Neuronal stem cell (in vitro differentiated cells): ENCODE data around the gene NBAS.

Source experiments
- DNase-seq: peaks from one replicate; pipeline ENCODE4 v3.0.0-alpha.2; 2013; ENCODE audit warnings: low spot score
- H2AFZ ChIP-seq: one replicate; pipeline ENCODE4 v1.6.1; 2013; ENCODE audit warnings: mild to moderate bottlenecking, low read length, inconsistent platforms
- H2AK5ac ChIP-seq: 2 replicates; pipeline ENCODE4 v1.6.1; 2013; ENCODE audit warnings: low read depth, mild to moderate bottlenecking, inconsistent platforms, low read length, moderate library complexity, mixed read lengths
- H2BK120ac ChIP-seq: 2 replicates; pipeline ENCODE4 v1.6.1; 2013; ENCODE audit warnings: low read depth, mild to moderate bottlenecking, inconsistent platforms, low read length, moderate library complexity, mixed read lengths
- H2BK12ac ChIP-seq: one replicate; pipeline ENCODE4 v1.6.1; 2013; ENCODE audit warnings: low read length, inconsistent platforms
- H2BK15ac ChIP-seq: 2 replicates; pipeline ENCODE4 v1.6.1; 2013; ENCODE audit warnings: mild to moderate bottlenecking, low read length, inconsistent platforms, mixed read lengths
- H2BK5ac ChIP-seq: one replicate; pipeline ENCODE4 v1.6.1; 2013; ENCODE audit warnings: inconsistent platforms, mild to moderate bottlenecking, low read length, moderate library complexity
- H3K14ac ChIP-seq: one replicate; pipeline ENCODE4 v1.6.1; 2013; ENCODE audit warnings: low read length, inconsistent platforms
- H3K18ac ChIP-seq: 2 replicates; pipeline ENCODE4 v1.6.1; 2013; ENCODE audit warnings: low read length, inconsistent platforms
- H3K23ac ChIP-seq: 2 replicates; pipeline ENCODE4 v1.6.1; 2013; ENCODE audit warnings: low read depth, mild to moderate bottlenecking, mixed read lengths, low read length, inconsistent platforms; ENCODE audit not compliant: poor library complexity
- H3K27ac ChIP-seq: replicated peaks from 3 replicates; pipeline ENCODE4 v1.5.1; 2013; ENCODE audit warnings: low read length, inconsistent platforms
- H3K27me3 ChIP-seq, 3 experiments: 2 replicates each; pipeline ENCODE4 v1.6.1; 2013; ENCODE audit warnings: low read length in 3 of 3, mild to moderate bottlenecking in 2 of 3, inconsistent platforms in 1 of 3, low read depth in 1 of 3, mixed read lengths in 1 of 3, moderate library complexity in 1 of 3; ENCODE audit not compliant: control insufficient read depth in 3 of 3, insufficient read depth in 3 of 3
- H3K36me3 ChIP-seq, 2 donors: replicated peaks in 1 of 2; 2 replicates each; pipeline ENCODE4 v1.6.1; 2013; ENCODE audit warnings: low read length in 2 of 2; ENCODE audit not compliant: control insufficient read depth in 2 of 2, insufficient read depth in 2 of 2
- H3K4ac ChIP-seq: 2 replicates; pipeline ENCODE4 v1.6.1; 2013; ENCODE audit warnings: inconsistent platforms, mild to moderate bottlenecking, low read length, moderate library complexity
- H3K4me1 ChIP-seq, 2 donors: 1 replicate in 1 of 2; 2 replicates in 1 of 2; pipeline ENCODE4 v1.6.1; 2013; ENCODE audit warnings: low read length in 2 of 2, low read depth in 1 of 2; ENCODE audit not compliant: control insufficient read depth in 2 of 2, insufficient read depth in 1 of 2
- H3K4me2 ChIP-seq: one replicate; pipeline ENCODE4 v1.6.1; 2013; ENCODE audit warnings: mild to moderate bottlenecking, low read length, inconsistent platforms; ENCODE audit not compliant: insufficient read depth, poor library complexity, severe bottlenecking
- H3K4me3 ChIP-seq, 2 donors: 2 replicates each; pipeline ENCODE4 v1.5.1; 2013; ENCODE audit warnings: low read length in 2 of 2, mild to moderate bottlenecking in 2 of 2, inconsistent platforms in 1 of 2, moderate library complexity in 1 of 2
- H3K79me1 ChIP-seq: one replicate; pipeline ENCODE4 v1.6.1; 2013; ENCODE audit warnings: low read depth, mild to moderate bottlenecking, inconsistent platforms, low read length, moderate library complexity
- H3K9ac ChIP-seq: one replicate; pipeline ENCODE4 v1.6.1; 2013; ENCODE audit warnings: mild to moderate bottlenecking, low read depth, low read length, inconsistent platforms; ENCODE audit not compliant: poor library complexity
- H3K9me3 ChIP-seq, 2 donors: replicated peaks in 1 of 2; 2 replicates each; pipeline versions ENCODE3 to v1.6.1; 2013; ENCODE audit warnings: low read length in 2 of 2, mild to moderate bottlenecking in 2 of 2, inconsistent platforms in 1 of 2, low read depth in 1 of 2, mixed read lengths in 1 of 2, moderate library complexity in 1 of 2; ENCODE audit not compliant: control insufficient read depth in 2 of 2, insufficient read depth in 1 of 2
- H4K8ac ChIP-seq: one replicate; pipeline ENCODE4 v1.6.1; 2013; ENCODE audit warnings: low read depth, mild to moderate bottlenecking, inconsistent platforms, low read length, moderate library complexity
- H4K91ac ChIP-seq: one replicate; pipeline ENCODE4 v1.6.1; 2013; ENCODE audit warnings: low read length, low read depth, mild to moderate bottlenecking, inconsistent platforms; ENCODE audit not compliant: poor library complexity
- WGBS, 2 donors: extraction: QIAGEN DNeasy Blood & Tissue Kit; methylation state at CpG; one replicate each; pipeline ENCODE4 v1.1.7; 2013; ENCODE audit warnings: missing lambda C conversion rate in 2 of 2, mixed read lengths in 1 of 2; ENCODE audit not compliant: insufficient read length in 2 of 2, insufficient replicate concordance in 1 of 2; ENCODE audit errors: extremely low coverage in 2 of 2; 5-methylcytosine and 5-hydroxymethylcytosine counted together

Gene NBAS

GRCh38 chr2:15241929-15242328, 319.2 kb downstream of the NBAS start:
- no peak overlapping the region for H2BK120ac ChIP-seq
- H2AK5ac ChIP-seq = no peak overlapping the region
- H3K36me3 ChIP-seq = no peaks in the 10 kb centered on the region
- no peak overlapping the region for H2BK5ac ChIP-seq
- no peaks in the 10 kb centered on the region for H3K27me3 ChIP-seq
- H3K4me1 ChIP-seq = no peaks in the 10 kb centered on the region
- no peak for DNase-seq
- no peak overlapping the region for H3K27ac ChIP-seq
- no peak overlapping the region for H2BK12ac ChIP-seq
- H3K79me1 ChIP-seq = no peaks in the 10 kb centered on the region
- no peak overlapping the region for H4K8ac ChIP-seq
- no CpG with 5 or more reads among the region's 3 CpGs for WGBS, 2 donors
- H3K9me3 ChIP-seq = no peaks in the 10 kb centered on the region
- H3K23ac ChIP-seq = no peak overlapping the region
- H3K4ac ChIP-seq = no peak overlapping the region
- H2AFZ ChIP-seq = no peak overlapping the region
- no peak overlapping the region for H4K91ac ChIP-seq
- no peak overlapping the region for H3K9ac ChIP-seq
- no peak overlapping the region for H3K4me3 ChIP-seq
- H3K14ac ChIP-seq = no peak overlapping the region
- no peak overlapping the region for H3K4me2 ChIP-seq
- no peak overlapping the region for H3K18ac ChIP-seq
- no peak overlapping the region for H2BK15ac ChIP-seq

- Histone ChIP-seq H3K4me3 (no peak overlapping the region), H3K14ac (no peak overlapping the region), H4K8ac (no peak overlapping the region), H2BK120ac (no peak overlapping the region), H3K23ac (no peak overlapping the region), H2BK5ac (no peak overlapping the region), H3K4me1 (no peaks in the 10 kb centered on the region), H2AFZ (no peak overlapping the region), H3K4me2 (no peak overlapping the region), H2AK5ac (no peak overlapping the region), H4K91ac (no peak overlapping the region), H2BK15ac (no peak overlapping the region), H3K4ac (no peak overlapping the region), H3K27ac (no peak overlapping the region), H3K79me1 (no peaks in the 10 kb centered on the region), H2BK12ac (no peak overlapping the region), H3K18ac (no peak overlapping the region), H3K9ac (no peak overlapping the region), H3K36me3 (no peaks in the 10 kb centered on the region), H3K9me3 (no peaks in the 10 kb centered on the region), H3K27me3 (no peaks in the 10 kb centered on the region)
- no peak for DNase-seq
- no CpG with 5 or more reads among the region's 1 CpG for WGBS, 2 donors
Measured at GRCh38 chr2:15241201-15241600, 319.9 kb downstream of the NBAS start.

- Histone ChIP-seq H3K27ac (no peak overlapping the region), H3K9me3 (no peaks in the 10 kb centered on the region), H3K14ac (no peak overlapping the region), H3K4ac (no peak overlapping the region), H3K9ac (no peak overlapping the region), H3K4me3 (no peak overlapping the region), H3K23ac (no peak overlapping the region), H3K27me3 (no peaks in the 10 kb centered on the region), H3K18ac (no peak overlapping the region), H2BK5ac (no peak overlapping the region), H3K4me1 (no peaks in the 10 kb centered on the region), H3K4me2 (no peak overlapping the region), H3K79me1 (no peaks in the 10 kb centered on the region), H2AK5ac (no peak overlapping the region), H2BK12ac (no peak overlapping the region), H4K91ac (no peak overlapping the region), H3K36me3 (peaks cover 2 to 5% of the 10 kb centered on the region in 2 donors), H2AFZ (no peak overlapping the region), H2BK120ac (no peak overlapping the region), H4K8ac (no peak overlapping the region), H2BK15ac (no peak overlapping the region)
- DNase-seq = no peak
- no CpG with 5 or more reads among the region's 5 CpGs for WGBS, 2 donors
Measured at GRCh38 chr2:15238028-15238427, 323.1 kb downstream of the NBAS start.

- H3K23ac ChIP-seq = no peak overlapping the region
- H3K14ac ChIP-seq = no peak overlapping the region
- H2AK5ac ChIP-seq = no peak overlapping the region
- H4K91ac ChIP-seq = no peak overlapping the region
- H2BK15ac ChIP-seq = no peak overlapping the region
- no peaks in the 10 kb centered on the region for H3K27me3 ChIP-seq
- no peak overlapping the region for H3K4ac ChIP-seq
- no peak overlapping the region for H4K8ac ChIP-seq
- H3K4me2 ChIP-seq = no peak overlapping the region
- H2BK5ac ChIP-seq = no peak overlapping the region
- H2BK12ac ChIP-seq = no peak overlapping the region
- H2AFZ ChIP-seq = peak overlapping the region; percentile 3
- H3K4me1 ChIP-seq = peaks cover 4 to 9% of the 10 kb centered on the region in 2 donors
- H3K9ac ChIP-seq = no peak overlapping the region
- peaks cover 5 to 23% of the 10 kb centered on the region in 2 donors for H3K36me3 ChIP-seq
- no peaks in the 10 kb centered on the region for H3K79me1 ChIP-seq
- DNase-seq = no peak
- peaks cover 0 to 11% of the 10 kb centered on the region in 2 donors for H3K9me3 ChIP-seq
- no peak overlapping the region for H3K27ac ChIP-seq
- WGBS, 2 donors = no CpG with 5 or more reads among the region's 7 CpGs
- no peak overlapping the region for H2BK120ac ChIP-seq
- H3K4me3 ChIP-seq = no peak overlapping the region
- peak overlapping the region; percentile 45 for H3K18ac ChIP-seq
Measured at GRCh38 chr2:15230599-15231192, 330.4 kb downstream of the NBAS start.
